ENCODE results near the gene CFDP1. TPM values are rescaled to one million over a fixed set of nuclear protein-coding genes. Genes with fewer than 3 reads are reported as not detected.

Gene CFDP1
- total RNA-seq, 1 experiment from 2014 or later: 90.3 TPM

DNA sequence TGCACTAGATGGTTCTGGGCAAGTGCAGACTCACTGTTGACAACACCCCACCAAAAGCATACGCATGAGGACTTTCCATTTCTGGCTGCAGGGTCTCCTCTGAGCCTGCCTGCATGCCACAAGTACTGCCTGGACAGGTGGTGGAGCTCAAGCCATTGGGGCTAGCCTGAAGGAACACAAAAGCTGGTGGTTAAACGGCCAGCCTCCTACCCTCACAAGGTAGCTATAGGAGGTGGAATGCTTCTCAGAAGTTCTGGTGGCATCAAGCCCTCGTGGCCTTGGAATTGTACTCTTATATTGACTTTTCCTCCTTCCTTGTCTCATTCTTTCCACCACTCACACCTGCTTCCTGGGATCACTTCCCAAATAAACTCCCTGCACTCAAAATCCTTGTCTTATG, 125.3 kb downstream of the CFDP1 start:
- H3K27me3 ChIP-seq (replicated peaks): no peaks in the 10 kb centered on the region
- H3K4me3 ChIP-seq: no peak overlapping the region
- H3K27ac ChIP-seq: no peak overlapping the region
- DNase-seq (ENCODE audit: low read depth in 1 of 2, low spot score in 2 of 2): no peak
- H3K36me3 ChIP-seq: peaks cover 4% of the 10 kb centered on the region; the same call in 1 of the 2 replicates
- peaks cover 36% of the 10 kb centered on the region for H3K4me1 ChIP-seq (replicated peaks)
- no peaks in the 10 kb centered on the region for H3K9me3 ChIP-seq (replicated peaks)

GRCh38 chr16:75307506-75307905, 125.8 kb downstream of the CFDP1 start:
- Histone ChIP-seq H3K36me3 (peaks cover 4% of the 10 kb centered on the region), H3K27ac (no peak overlapping the region), H3K4me3 (no peak overlapping the region), H3K4me1 (replicated peaks) (peaks cover 31% of the 10 kb centered on the region), H3K27me3 (replicated peaks) (no peaks in the 10 kb centered on the region), H3K9me3 (replicated peaks) (no peaks in the 10 kb centered on the region)
- no peak for DNase-seq (ENCODE audit: low read depth in 1 of 2, low spot score in 2 of 2)

- no peaks in the 10 kb centered on the region for H3K27me3 ChIP-seq (replicated peaks)
- DNase-seq (ENCODE audit: low read depth in 1 of 2, low spot score in 2 of 2): peak; percentile 59 to 79
- H3K27ac ChIP-seq: peak overlapping the region; percentile 95
- H3K4me3 ChIP-seq: no peak overlapping the region
- H3K4me1 ChIP-seq (replicated peaks): peaks cover 30% of the 10 kb centered on the region
- H3K9me3 ChIP-seq (replicated peaks): no peaks in the 10 kb centered on the region
- H3K36me3 ChIP-seq: peaks cover 7% of the 10 kb centered on the region
Observed at GRCh38 chr16:75306099-75306762, 127.1 kb downstream of the CFDP1 start.

GRCh38 chr16:75305364-75306098, 127.8 kb downstream of the CFDP1 start:
- H3K27me3 ChIP-seq (replicated peaks): no peaks in the 10 kb centered on the region
- H3K4me3 ChIP-seq: no peak overlapping the region

DNA sequence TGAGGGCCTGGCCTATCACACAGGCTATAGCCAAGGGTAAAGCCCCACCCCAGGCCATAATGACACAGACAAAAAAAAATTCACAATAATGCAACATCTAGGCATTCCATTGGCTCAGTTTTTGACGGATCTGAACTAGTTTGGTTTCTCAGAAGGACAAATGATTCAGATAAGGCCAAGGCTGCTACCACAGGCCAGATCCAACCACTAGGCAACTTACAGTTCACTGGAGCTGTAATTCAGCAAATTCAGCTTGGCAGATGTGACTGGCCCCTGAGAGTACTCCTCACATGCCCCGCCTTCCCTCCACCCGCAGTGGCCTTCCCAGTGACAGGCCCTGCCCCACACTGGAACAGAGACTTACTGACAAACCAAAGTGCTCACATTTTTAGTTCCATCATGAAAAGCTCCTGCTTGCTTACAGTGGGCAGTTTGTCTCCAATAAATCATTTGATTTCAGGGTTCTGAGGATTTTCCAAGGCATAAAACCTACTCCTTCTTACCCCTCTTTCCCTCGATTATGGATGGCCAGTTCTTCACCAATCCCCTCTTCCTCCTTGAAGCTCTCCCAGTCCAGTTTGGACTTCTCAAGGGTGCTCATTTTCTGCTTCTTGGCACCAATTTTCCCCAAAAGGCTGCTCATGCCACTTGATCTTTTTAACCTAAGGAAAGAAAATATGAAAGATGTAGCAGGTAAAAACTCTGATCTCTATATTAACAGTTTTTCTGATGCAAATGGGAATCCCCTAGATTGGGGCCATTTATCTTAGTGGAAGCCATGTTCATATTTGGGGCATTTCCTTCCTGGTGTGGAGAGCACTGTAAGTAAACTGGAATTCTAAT, 128.6 kb downstream of the CFDP1 start:
- H3K4me3 ChIP-seq: no peak overlapping the region
- H3K27me3 ChIP-seq (replicated peaks): no peaks in the 10 kb centered on the region
- peak; percentile 58 to 76 for DNase-seq (ENCODE audit: low read depth in 1 of 2, low spot score in 2 of 2)
- no peaks in the 10 kb centered on the region for H3K9me3 ChIP-seq (replicated peaks)
- peaks cover 30% of the 10 kb centered on the region for H3K4me1 ChIP-seq (replicated peaks)
- H3K36me3 ChIP-seq: peaks cover 16% of the 10 kb centered on the region
- peak overlapping the region; percentile 95 for H3K27ac ChIP-seq

More at GRCh38 chr16:75305364-75306098, 127.8 kb downstream of the CFDP1 start:
- peak; percentile 96 to 97 for DNase-seq (ENCODE audit: low read depth in 1 of 2, low spot score in 2 of 2)
- H3K36me3 ChIP-seq: peaks cover 8% of the 10 kb centered on the region
- H3K4me1 ChIP-seq (replicated peaks): peaks cover 30% of the 10 kb centered on the region
- peak overlapping the region; percentile 95 for H3K27ac ChIP-seq
- H3K9me3 ChIP-seq (replicated peaks): no peaks in the 10 kb centered on the region

GRCh38 chr16:75301804-75302203, 131.5 kb downstream of the CFDP1 start:
- Histone ChIP-seq H3K4me1 (replicated peaks) (peaks cover 32% of the 10 kb centered on the region), H3K27ac (no peak overlapping the region), H3K4me3 (no peak overlapping the region), H3K36me3 (peaks cover 31% of the 10 kb centered on the region), H3K27me3 (replicated peaks) (no peaks in the 10 kb centered on the region), H3K9me3 (replicated peaks) (no peaks in the 10 kb centered on the region)
- no peak for DNase-seq (ENCODE audit: low read depth in 1 of 2, low spot score in 2 of 2)

GRCh38 chr16:75298267-75298666, 135.0 kb downstream of the CFDP1 start:
- no peaks in the 10 kb centered on the region for H3K27me3 ChIP-seq (replicated peaks)
- no peak overlapping the region for H3K27ac ChIP-seq
- DNase-seq (ENCODE audit: low read depth in 1 of 2, low spot score in 2 of 2): no peak
- peaks cover 19% of the 10 kb centered on the region for H3K4me1 ChIP-seq (replicated peaks)
- H3K4me3 ChIP-seq: no peak overlapping the region
- H3K9me3 ChIP-seq (replicated peaks): no peaks in the 10 kb centered on the region
- H3K36me3 ChIP-seq: peaks cover 33% of the 10 kb centered on the region

GRCh38 chr16:75296606-75297005, 136.7 kb downstream of the CFDP1 start:
- H3K4me1 ChIP-seq (replicated peaks): peaks cover 20% of the 10 kb centered on the region
- no peak overlapping the region for H3K27ac ChIP-seq
- no peak overlapping the region for H3K4me3 ChIP-seq
- H3K27me3 ChIP-seq (replicated peaks): no peaks in the 10 kb centered on the region
- no peak for DNase-seq (ENCODE audit: low read depth in 1 of 2, low spot score in 2 of 2)
- H3K36me3 ChIP-seq: peaks cover 31% of the 10 kb centered on the region
- H3K9me3 ChIP-seq (replicated peaks): no peaks in the 10 kb centered on the region

DNA sequence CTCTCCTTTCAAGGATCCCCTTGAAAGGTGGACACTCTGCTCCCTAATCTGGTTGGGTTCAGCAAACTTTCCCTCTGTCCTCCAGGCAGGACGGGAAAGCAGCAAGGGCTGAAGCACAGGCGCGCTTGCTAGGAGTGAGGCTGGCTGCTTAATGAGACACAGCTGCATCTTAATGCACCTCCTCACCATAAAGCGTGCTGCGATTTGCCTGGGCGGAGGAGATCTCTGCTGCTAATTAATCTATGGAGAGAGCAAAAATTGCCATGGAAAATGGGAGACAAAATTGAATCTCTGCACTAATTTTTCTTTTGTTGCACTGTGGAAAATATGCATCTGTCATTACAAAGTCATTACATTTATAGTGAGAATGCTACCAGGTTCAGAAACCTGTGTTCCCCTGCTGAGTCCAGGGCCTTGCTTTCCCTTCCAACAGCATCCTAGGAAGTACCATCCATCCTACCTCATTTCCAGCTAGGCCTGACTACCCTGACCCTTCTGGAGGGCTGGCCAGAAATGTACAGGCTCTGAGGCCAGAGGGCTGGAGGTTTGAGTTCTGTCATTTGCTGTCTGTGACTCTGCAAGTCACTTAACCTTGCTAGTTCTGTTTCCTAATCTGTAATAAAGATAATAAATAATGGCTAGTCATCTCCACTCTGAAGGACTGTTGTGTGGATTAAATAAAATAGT, 138.4 kb downstream of the CFDP1 start:
- Histone ChIP-seq H3K27ac (no peak overlapping the region), H3K36me3 (peaks cover 24% of the 10 kb centered on the region), H3K4me3 (no peak overlapping the region), H3K4me1 (replicated peaks) (peaks cover 20% of the 10 kb centered on the region), H3K9me3 (replicated peaks) (no peaks in the 10 kb centered on the region), H3K27me3 (replicated peaks) (no peaks in the 10 kb centered on the region)
- no peak for DNase-seq (ENCODE audit: low read depth in 1 of 2, low spot score in 2 of 2)

DNA sequence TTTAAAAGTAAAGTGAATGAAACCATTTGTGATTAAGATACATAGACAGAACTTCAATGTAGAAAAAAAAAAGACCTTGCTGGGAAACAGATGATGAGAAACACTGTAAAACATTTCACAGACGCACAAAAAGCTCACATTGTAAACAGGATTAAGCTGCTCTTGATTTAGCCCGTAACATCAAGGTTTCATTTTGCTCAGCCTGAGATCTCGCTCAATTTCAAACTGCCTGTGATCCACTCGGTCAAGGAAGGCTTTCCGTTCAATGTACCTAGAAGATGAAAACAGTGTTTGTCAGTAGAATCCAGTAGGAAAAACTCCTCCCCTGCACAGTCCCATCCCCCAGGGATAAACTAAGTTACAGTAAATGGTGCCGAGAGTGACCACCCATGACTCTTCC, 139.5 kb downstream of the CFDP1 start:
- peak in 1 of 2 experiments; percentile 51 for DNase-seq (ENCODE audit: low read depth in 1 of 2, low spot score in 2 of 2)
- peaks cover 18% of the 10 kb centered on the region for H3K36me3 ChIP-seq
- H3K4me3 ChIP-seq: no peak overlapping the region
- no peaks in the 10 kb centered on the region for H3K9me3 ChIP-seq (replicated peaks)
- H3K27me3 ChIP-seq (replicated peaks): no peaks in the 10 kb centered on the region
- H3K27ac ChIP-seq: peak overlapping the region; percentile 43
- peaks cover 27% of the 10 kb centered on the region for H3K4me1 ChIP-seq (replicated peaks)

GRCh38 chr16:75293173-75293572, 140.1 kb downstream of the CFDP1 start:
- H3K27ac ChIP-seq: peak overlapping the region; percentile 43; the same call in 1 of the 2 replicates
- H3K9me3 ChIP-seq (replicated peaks): no peaks in the 10 kb centered on the region
- H3K27me3 ChIP-seq (replicated peaks): no peaks in the 10 kb centered on the region
- H3K4me1 ChIP-seq (replicated peaks): peaks cover 27% of the 10 kb centered on the region
- DNase-seq (ENCODE audit: low read depth in 1 of 2, low spot score in 2 of 2): no peak
- H3K36me3 ChIP-seq: peaks cover 14% of the 10 kb centered on the region
- no peak overlapping the region for H3K4me3 ChIP-seq

- no peaks in the 10 kb centered on the region for H3K27me3 ChIP-seq (replicated peaks)
- H3K27ac ChIP-seq: no peak overlapping the region
- H3K36me3 ChIP-seq: peaks cover 12% of the 10 kb centered on the region
- peaks cover 30% of the 10 kb centered on the region for H3K4me1 ChIP-seq (replicated peaks)
- no peak for DNase-seq (ENCODE audit: low read depth in 1 of 2, low spot score in 2 of 2)
- H3K9me3 ChIP-seq (replicated peaks): no peaks in the 10 kb centered on the region
- no peak overlapping the region for H3K4me3 ChIP-seq
Observed at GRCh38 chr16:75292691-75293090, 140.6 kb downstream of the CFDP1 start.

DNA sequence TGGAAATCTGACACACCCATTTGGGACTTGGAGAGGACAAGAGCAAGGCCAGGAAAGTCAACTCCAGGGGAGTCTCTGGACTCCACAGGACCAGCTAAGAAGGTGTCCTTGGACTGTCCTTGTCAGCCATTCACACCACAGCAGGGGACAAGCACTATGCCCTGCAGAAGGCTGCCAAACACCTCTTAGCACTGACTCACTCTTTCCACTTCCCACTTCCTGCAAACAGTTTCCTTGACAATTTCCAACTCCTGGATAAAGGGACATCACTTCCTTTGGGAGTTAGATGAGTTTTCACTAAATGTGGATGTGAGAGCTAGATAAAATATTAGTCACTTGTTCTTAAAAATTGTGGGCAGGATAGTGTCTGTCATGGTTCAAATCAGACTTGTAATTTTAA, 144.1 kb downstream of the CFDP1 start:
- DNase-seq (ENCODE audit: low read depth in 1 of 2, low spot score in 2 of 2): no peak
- H3K4me1 ChIP-seq (replicated peaks): peaks cover 20% of the 10 kb centered on the region
- no peaks in the 10 kb centered on the region for H3K9me3 ChIP-seq (replicated peaks)
- no peak overlapping the region for H3K4me3 ChIP-seq
- H3K27ac ChIP-seq: no peak overlapping the region
- H3K27me3 ChIP-seq (replicated peaks): no peaks in the 10 kb centered on the region
- H3K36me3 ChIP-seq: peaks cover 3% of the 10 kb centered on the region; the same call in 1 of the 2 replicates
